Nephron progenitor cell (in vitro differentiated cells): ENCODE results near the gene PIP4K2C.

Experiments used
- DNase-seq: peaks from one replicate; pipeline ENCODE4 v3.0.0; 2021
- H3K27ac Mint-ChIP-seq: 2 replicates; pipeline ENCODE4 v1.8.0; 2021; ENCODE audit warnings: mild to moderate bottlenecking, moderate library complexity, mixed read lengths
- H3K27me3 Mint-ChIP-seq: 2 replicates; pipeline ENCODE4 v1.8.0; 2021; ENCODE audit warnings: mild to moderate bottlenecking, low read depth, mixed read lengths; ENCODE audit not compliant: poor library complexity
- H3K36me3 Mint-ChIP-seq: 2 replicates; pipeline ENCODE4 v1.8.0; 2021; ENCODE audit warnings: low read depth, mixed read lengths
- H3K4me1 Mint-ChIP-seq: 2 replicates; pipeline ENCODE4 v1.8.0; 2021; ENCODE audit warnings: mixed read lengths
- H3K4me3 Mint-ChIP-seq: 2 replicates; pipeline ENCODE4 v1.8.0; 2021; ENCODE audit warnings: mild to moderate bottlenecking, moderate library complexity, mixed read lengths
- H3K9me3 Mint-ChIP-seq: 2 replicates; pipeline ENCODE4 v1.8.0; 2021; ENCODE audit warnings: mild to moderate bottlenecking, moderate library complexity, mixed read lengths
- CTCF ChIP-seq: fragments of 200-600 bp; sonication (generic); IDR thresholded peaks from 2 replicates; pipeline ENCODE4 v1.5.0; 2021; ENCODE audit warnings: antibody characterized with exemption

Gene PIP4K2C

GRCh38 chr12:57592551-57593165 lies 1.7 kb downstream of the PIP4K2C start:
- Mint-ChIP-seq H3K36me3 (peaks cover 9% of the 10 kb centered on the region), H3K4me3 (peak overlapping the region; percentile 96), H3K9me3 (no peaks in the 10 kb centered on the region), H3K27me3 (peaks cover 16% of the 10 kb centered on the region), H3K4me1 (peaks cover 20% of the 10 kb centered on the region), H3K27ac (no peak overlapping the region)
- no peak for TF ChIP-seq CTCF
- no peak for DNase-seq

- H3K4me1 Mint-ChIP-seq, result peaks cover 20% of the 10 kb centered on the region
- H3K4me3 Mint-ChIP-seq, result no peak overlapping the region
- peaks cover 16% of the 10 kb centered on the region for H3K27me3 Mint-ChIP-seq
- H3K9me3 Mint-ChIP-seq, result no peaks in the 10 kb centered on the region
- H3K27ac Mint-ChIP-seq, result no peak overlapping the region
- H3K36me3 Mint-ChIP-seq, result peaks cover 11% of the 10 kb centered on the region
- TF ChIP-seq CTCF, result no peak
- DNase-seq, result no peak
Observed at GRCh38 chr12:57593187-57593586, 2.2 kb downstream of the PIP4K2C start.

GRCh38 chr12:57600395-57600794 lies 9.4 kb downstream of the PIP4K2C start:
- Mint-ChIP-seq H3K4me3 (no peak overlapping the region), H3K27ac (no peak overlapping the region), H3K9me3 (no peaks in the 10 kb centered on the region), H3K4me1 (peaks cover 16% of the 10 kb centered on the region), H3K27me3 (peaks cover 10% of the 10 kb centered on the region), H3K36me3 (peaks cover 32% of the 10 kb centered on the region)
- DNase-seq, result no peak
- no peak for TF ChIP-seq CTCF

GRCh38 chr12:57602544-57602943 lies 11.6 kb downstream of the PIP4K2C start:
- Mint-ChIP-seq H3K4me3 (no peak overlapping the region), H3K4me1 (peaks cover 23% of the 10 kb centered on the region), H3K27ac (no peak overlapping the region), H3K27me3 (peaks cover 16% of the 10 kb centered on the region), H3K9me3 (no peaks in the 10 kb centered on the region), H3K36me3 (peaks cover 27% of the 10 kb centered on the region)
- TF ChIP-seq CTCF, result no peak
- DNase-seq, result no peak

- H3K4me1 Mint-ChIP-seq, result peaks cover 23% of the 10 kb centered on the region
- no peak for DNase-seq
- peaks cover 30% of the 10 kb centered on the region for H3K36me3 Mint-ChIP-seq
- peaks cover 21% of the 10 kb centered on the region for H3K27me3 Mint-ChIP-seq
- no peak overlapping the region for H3K27ac Mint-ChIP-seq
- H3K4me3 Mint-ChIP-seq, result peak overlapping the region; percentile 85
- TF ChIP-seq CTCF, result no peak
- no peaks in the 10 kb centered on the region for H3K9me3 Mint-ChIP-seq
Observed at GRCh38 chr12:57603324-57603723, 12.3 kb downstream of the PIP4K2C start.

GRCh38 chr12:57603815-57604453 lies 12.9 kb downstream of the PIP4K2C start:
- Mint-ChIP-seq H3K9me3 (no peaks in the 10 kb centered on the region), H3K4me3 (peak overlapping the region; percentile 85), H3K4me1 (peaks cover 23% of the 10 kb centered on the region), H3K27me3 (peaks cover 24% of the 10 kb centered on the region), H3K27ac (peak overlapping the region; percentile 40), H3K36me3 (peaks cover 33% of the 10 kb centered on the region)
- TF ChIP-seq CTCF, result no peak
- DNase-seq, result no peak
